Measurements from ENCODE around the gene MED17. TPM values are rescaled to one million over a fixed set of nuclear protein-coding genes. Genes with fewer than 3 reads are reported as not detected.

Gene MED17
- total RNA-seq, 1 experiment from 2014 or later = 18.6 TPM

DNA sequence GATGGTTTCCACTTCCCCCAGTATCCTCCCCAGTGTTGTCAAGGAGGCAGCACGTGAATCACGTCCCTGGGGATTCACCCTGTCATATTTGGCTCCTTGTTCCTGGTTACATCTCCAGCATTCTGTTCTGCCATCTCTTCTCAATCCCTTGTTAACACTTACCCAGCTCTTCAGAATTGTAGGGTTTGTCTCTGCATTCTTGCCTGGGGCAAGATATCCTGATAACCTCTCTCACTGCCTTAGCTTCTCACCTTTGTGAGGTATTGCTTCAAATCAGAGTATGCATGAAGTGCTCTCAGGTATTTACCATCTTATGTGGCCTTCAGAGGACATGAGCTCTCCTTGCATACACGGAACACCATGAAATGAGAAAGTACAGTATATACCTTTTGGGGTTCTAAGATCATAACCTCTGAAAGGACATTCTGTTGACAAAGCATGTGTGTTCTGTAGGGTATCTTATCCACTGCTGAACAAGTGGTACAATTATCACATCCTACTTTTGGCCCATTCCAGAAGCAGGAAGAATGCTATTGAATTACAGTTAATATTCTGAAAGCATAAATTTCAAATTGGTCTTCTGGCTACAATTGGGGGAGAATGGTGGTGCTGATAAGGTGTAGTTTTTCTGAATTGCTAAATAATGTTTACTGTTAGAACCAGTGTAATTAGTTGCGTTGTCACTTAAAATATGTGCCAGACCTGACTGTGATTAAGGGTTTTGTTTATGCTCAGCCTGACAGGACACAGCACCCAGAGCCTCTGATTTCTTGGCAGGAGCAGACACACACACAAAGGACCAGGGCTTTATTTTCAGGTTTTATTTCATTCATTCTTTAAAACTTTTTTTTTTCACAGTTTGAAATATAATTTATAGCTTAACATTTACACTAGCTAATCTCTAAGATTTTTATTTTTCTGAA lies 33.6 kb downstream of the MED17 start:
- no peak for DNase-seq (ENCODE audit: low spot score)

DNA sequence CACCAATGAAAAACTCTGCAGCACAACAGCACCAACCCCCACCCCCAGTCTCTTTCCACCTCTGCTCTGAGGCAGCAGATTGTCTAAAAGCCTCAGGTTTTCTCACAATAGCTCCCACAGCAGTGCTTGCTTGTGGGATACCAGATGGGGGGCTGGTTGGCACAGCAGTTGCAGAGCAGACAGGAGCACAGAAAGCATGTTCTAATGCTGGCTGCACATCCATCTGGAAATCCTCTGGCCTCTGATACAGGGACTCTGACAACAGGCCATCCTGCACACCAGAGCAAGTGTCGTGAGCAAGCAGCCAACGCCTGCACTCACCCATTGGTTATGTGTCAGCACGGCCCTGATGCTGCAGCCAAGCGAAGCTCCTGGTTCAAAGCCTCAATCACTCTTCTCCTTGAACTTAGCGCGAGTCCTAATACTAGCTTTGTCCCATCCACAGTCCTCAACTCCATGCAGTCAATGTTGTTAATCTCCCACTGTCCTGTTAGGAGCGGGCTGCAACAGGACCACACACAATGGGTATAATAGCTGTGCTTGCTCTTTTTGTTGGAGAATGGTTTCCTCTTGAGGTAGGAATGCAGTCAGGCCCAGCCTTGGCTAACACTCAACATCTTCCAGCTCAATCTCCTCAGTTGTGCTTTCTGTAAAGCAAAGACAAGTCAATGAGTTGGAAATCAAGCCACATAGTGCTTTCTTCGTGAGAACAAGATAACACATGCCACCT lies 36.0 kb downstream of the MED17 start:
- DNase-seq (ENCODE audit: low spot score) = no peak

DNA sequence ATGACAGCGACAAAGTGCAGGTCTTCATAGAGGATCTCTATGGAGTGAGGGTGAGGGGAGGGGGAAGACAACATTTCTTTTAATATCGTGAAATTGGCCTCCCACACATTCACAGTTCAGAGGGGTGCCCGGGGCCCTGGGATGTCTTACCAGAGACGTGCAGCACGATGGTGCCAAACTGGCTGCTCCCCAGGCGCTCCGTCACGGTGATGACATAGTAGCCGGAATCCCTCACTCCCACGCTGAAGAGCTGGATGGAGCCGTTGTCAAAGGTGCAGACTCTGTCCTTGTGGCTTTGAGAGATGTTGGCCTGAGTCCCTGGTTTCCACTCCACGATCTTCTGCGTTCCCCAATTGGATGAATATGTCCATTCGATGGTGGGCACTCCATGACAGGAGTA lies 36.8 kb downstream of the MED17 start:
- no peak for DNase-seq (ENCODE audit: low spot score)

DNA sequence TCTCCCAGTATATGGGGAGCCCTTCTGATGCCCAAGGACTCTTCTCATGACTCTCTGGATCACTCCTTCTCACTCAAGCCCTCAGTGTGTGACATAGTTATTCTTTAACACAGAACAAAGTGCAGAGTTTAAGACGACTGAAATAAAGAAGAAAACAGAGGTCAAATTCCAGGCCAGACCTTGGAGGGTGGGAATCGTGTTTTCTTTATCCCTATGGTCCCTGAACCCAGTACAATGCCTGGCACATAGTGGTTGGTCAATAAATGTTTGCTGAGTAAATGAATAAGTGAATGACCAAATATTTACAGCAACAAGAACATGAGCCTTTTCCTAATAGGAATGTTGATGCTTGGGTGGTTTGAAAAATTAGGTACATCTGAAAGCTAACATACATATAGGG lies 37.5 kb downstream of the MED17 start:
- no peak for DNase-seq (ENCODE audit: low spot score)

DNA sequence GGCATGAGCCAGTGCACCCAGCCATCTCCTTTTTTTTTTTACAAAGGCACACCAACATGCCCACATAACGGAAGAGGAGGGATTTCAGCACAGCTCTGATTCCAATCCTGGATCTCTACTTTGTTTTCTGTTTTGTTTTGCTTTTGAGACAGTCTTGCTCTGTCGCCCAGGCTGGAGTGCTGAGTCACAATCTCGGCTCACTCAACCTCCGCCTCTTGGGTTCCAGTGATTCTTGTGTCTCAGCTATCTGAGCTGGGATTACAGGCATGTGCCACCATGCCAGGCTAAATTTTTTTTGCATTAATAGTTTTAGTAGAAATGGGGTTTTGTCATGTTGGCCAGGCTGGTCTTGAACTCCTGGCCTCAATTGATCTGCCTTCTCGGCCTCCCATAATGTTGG lies 38.3 kb downstream of the MED17 start:
- no peak for DNase-seq (ENCODE audit: low spot score)

DNA sequence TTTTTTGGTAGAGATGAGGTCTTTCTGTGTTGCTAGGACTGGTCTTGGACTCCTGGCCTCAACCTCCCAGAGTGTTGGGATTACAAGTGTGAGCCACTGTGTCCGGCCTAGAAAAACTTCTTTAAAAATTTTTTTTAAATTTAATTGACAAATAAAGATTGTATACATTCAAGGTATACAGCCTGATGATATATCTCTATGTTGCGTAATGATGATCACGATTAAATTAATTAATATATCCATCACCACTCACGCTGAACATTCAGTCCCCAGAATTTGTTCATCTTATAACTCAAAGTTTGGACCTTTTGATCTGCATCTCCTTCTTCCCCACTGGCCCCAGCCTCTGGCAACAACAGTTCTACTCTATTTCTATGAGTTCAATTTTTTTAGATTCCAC lies 39.1 kb downstream of the MED17 start:
- DNase-seq (ENCODE audit: low spot score) = no peak

DNA sequence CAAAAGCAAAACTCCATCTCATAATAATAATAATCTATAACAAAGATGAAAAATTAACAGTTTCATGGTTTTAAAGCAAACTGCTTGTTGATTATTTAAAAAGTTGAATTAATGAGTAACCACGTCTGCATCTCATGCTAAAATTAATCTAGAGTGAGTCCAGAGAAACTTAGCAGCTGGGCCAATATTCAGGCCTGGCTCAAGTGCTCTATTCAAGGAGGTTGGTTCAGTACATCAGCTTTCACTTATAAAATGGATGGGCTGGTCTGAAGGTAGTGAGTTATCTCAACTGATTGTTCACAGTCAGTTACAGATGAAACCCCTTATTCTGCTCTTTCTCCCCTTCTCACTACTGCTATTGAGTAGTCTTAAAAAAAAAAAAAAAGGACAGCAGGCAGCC lies 43.3 kb downstream of the MED17 start:
- DNase-seq (ENCODE audit: low spot score) = no peak

DNA sequence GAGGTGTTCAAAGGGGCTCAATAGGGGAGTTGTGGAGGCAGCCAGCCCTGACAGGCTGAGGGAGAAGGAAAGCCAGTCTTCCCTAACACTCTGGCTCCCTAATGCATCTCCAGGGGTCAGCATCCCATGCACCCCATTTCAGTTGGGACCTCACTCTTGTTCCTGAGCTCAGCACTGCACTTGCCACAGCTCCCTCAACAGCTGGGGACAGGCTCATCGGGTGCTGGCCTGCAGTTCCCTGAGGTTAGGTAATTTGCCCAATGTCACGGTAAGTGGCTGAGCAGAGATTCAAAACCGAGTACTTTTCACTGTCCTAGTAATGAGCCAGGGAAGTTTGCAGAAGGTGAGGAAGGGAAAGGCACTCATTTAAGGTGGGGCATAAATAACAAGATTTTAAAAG lies 45.5 kb downstream of the MED17 start:
- DNase-seq (ENCODE audit: low spot score) = no peak

DNA sequence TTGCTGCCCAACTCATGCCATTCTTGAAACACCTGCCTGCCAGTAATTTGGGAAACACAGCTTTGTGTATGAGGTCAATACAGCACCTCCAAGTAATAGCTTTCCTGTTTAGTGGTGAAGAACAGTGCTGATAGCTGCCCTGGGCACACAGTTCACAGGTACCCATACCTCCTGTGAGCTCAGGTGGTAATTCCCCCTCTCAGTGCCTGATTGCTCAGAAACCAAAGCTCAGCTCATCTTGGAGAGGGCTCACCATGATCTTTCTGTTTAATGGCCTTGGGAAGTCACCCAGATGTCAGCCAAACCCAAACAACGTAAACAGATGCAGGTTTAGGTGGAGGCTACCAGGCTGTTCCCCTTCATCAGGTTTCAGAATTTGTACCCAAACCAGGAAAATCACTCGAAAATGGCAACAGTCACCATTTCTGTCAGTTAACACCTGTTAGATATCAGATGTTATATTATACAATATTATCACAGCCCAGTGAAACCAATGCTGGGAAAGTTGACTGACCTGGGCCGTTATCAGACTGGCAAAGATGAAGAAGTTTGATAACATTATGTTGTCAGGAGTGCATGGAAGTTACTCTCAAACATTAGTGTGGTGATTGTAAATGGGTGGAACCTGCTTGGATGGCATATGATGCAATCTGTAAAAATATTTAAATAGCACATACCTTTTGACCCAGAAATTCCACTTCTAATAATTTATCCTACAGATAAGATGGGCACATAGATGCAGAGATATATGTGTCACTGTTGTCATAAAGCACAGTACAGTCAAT lies 47.5 kb downstream of the MED17 start:
- no peak for DNase-seq (ENCODE audit: low spot score)

DNA sequence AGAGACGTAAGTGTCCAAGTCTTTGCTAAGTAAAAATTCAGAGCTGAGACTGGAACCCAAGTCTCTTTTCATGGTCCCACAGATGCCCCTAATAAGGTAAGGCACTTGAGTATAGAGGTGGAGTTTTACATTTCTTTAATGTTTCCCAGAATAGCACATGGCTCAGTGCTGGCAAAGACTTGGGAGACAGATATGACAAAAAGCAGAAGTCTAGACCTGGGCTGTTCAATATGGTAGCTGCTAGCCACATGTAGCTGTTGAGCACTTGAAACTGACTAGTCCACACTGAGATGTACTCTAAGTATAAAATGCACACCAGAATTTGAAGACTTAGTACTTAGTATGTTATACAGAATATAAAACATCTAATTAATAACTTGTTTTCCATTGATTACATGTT lies 48.7 kb downstream of the MED17 start:
- no peak for DNase-seq (ENCODE audit: low spot score)

DNA sequence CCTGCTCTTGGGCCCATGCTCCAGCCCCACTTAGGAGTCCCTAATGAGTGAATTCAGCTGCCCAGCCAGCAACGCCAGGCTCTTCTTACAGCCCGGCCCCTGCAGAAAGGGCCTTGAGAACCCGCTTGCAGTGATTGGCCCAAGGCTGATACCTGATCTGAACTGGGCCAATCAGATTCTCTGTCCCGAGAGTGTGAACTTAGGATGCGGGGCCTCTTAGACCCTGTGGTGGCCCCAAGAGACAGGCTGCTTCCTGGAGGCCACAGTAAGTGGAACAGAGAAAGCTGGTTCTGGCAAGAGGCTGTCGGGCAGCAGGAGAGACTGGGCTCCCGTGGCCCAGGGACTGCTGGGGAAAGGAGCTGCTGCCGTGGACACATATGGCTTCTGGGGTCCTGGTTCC lies 54.9 kb downstream of the MED17 start:
- DNase-seq (ENCODE audit: low spot score) = no peak

DNA sequence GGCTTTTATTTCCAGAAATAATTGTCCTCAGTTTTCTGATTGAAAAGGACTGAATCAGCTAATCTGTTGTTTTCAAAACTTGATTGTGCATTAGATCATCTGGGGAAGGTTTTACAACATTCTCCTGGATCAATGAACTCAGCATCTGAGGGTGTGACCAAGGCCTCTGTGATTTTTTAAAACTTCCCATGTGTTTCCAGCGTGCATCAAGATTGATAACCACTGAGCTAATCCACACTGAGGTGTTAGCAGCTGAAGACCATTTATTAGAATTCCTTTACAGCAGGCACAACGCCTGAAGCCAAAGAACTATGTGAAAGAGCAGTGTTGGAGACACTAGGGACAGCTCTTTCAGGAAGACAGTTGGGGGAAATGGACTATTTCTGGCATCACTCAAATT lies 56.1 kb downstream of the MED17 start:
- DNase-seq (ENCODE audit: low spot score) = no peak

DNA sequence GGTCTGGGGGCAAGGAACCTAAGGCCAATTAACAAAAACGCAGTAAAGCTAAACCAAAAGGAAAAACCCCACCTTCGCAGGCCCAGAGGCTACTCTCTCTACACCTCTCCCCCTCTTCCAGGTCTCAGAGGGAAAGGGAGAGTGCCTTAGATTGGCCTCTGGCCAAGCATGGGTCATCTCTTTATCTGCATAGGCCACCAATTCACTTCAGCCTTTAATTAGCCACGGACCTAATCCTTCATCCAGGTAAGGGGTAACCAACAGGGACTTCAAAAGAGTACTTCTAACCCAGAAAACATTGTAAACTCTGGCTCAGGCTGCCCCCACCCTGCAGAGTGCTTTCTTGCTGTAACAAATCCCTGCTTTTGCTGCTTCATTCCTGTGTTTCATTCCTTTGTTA lies 56.9 kb downstream of the MED17 start:
- DNase-seq (ENCODE audit: low spot score) = no peak

DNA sequence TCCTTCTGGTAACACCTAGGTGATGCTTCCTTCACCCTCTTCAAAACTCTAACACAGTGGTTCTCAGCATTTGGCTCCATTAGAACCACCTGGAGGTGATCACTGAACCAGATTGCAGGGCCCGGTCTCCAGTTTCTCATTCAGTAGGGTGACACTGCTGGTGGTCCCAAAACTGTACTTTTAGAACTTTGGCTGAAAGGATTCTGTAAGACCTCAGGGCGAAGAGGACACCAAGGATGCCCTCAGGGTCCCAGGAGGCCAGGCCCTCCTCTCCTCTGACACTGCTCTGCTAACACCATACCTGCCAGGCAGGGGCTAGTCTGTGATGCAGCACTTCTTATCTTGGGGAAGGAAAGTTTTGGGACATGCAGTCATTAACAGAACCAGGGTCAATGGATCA lies 57.4 kb downstream of the MED17 start:
- DNase-seq (ENCODE audit: low spot score) = no peak

DNA sequence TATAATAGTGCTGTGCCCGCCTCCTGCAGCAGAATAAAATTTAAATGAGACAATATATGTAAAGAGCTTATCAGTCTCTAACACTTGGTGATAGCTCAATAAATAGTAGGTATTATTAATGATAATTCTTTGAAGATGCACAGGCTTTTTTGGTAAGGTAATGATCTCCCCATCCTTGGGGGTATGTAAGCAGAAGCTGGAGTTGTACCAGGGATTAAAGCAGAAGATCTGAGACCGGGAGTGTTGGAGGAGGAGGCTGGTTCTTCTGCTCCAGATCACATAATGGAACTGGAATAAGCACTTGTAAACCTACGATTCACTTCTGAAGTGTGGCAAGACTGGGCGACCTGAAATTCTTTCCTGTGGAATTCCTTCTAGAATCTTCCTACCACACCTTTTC lies 58.0 kb downstream of the MED17 start:
- DNase-seq (ENCODE audit: low spot score) = no peak

DNA sequence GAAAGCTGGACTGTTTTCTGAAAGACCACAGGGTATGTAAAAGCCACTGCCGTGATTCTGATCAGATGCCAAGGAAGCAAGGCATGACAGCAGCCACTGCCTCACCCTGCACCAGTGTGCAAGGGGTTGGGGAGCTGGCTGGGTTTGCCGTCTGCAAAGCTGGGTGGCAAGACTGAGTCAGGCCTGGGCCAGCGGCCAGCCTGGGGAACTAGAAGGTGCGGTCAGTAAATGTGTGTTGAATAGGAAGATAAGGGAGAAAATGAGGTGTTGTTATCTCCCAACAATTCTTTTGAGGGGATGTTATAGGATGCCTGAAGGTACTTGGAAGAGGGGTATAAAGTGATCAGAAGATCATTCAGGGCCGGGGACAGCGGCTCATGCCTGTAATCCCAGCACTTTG lies 58.4 kb downstream of the MED17 start:
- peak; percentile 86 for DNase-seq (ENCODE audit: low spot score)

DNA sequence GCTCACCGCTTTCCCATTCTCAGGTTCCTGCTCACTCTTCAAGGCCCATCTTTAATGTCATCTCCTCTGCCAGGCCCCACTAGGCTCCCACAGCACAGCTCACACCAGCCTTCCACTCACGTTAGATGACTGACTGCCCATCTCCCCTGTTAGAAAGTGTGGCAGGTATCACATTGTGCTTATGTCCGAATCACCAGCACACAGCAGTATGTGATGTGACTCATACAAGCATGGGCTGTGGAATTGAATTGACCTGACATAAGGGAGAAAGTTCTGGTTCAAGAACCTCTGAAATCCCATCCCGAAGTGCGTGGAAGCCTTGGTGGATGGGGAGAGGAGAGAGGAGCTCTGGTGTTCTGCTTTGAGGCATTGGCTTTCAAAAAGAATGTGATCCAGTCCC lies 59.8 kb downstream of the MED17 start:
- no peak for DNase-seq (ENCODE audit: low spot score)

DNA sequence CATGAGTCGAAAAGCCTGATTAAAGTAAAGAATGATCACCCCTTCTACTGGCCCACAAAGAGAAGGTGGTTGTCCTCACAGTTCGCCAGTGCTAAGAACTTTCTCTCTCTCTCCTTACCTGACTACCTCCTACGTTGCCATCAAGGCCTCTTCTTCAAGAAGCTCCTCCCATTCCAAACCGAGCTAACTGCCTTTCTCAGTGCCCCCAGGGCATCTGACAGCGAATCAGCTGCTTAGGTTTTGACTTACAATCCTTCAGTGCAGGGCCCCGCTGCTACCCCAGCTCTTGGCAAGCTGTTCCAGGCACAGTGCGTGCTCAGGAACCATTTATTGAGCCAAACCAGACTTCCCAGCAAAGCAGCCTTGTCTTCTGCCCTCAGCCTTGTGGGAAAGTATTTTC lies 60.5 kb downstream of the MED17 start:
- no peak for DNase-seq (ENCODE audit: low spot score)

DNA sequence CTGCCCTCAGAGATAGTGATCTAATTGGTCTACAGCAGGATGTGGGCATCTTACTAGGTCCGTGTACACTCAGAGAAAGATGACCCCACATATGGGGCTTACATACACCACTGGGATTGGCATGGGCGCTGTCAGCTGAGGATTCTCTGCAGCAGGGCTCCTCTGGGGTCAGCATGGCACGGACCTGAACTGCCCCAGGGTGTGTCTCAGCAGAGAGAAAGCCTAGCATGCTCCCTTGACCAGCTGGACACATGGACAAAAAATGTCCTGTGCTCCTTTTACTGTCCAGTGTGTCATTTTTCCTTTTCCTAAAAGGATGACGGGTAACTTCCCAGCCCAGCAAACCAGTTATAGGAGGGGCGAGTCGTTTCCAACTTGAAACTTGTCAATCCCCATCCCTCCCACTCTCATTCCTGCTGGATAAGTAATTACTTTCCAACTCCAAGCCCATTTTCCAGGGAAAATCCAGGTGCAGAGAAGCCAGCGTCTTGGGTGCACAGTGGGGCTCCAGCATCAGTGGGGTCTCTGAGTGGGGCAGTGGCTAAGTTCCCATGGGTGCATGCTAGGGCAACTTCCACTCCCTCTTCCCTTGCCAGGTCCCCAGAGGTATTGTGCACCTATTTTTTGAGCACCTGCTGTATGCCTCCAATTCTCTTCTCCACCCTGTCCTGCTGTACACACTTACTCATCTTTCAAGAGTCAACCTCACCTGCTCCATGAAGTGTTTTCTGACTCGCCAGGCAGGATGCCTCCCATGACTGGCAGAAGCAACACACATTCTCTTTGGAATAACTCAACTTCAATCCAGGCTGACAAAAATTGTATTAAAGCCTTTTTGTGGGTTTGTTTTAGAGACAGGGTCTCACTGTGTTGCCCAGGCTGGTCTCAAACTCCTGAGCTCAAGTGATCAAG lies 61.4 kb downstream of the MED17 start:
- DNase-seq (ENCODE audit: low spot score) = no peak

DNA sequence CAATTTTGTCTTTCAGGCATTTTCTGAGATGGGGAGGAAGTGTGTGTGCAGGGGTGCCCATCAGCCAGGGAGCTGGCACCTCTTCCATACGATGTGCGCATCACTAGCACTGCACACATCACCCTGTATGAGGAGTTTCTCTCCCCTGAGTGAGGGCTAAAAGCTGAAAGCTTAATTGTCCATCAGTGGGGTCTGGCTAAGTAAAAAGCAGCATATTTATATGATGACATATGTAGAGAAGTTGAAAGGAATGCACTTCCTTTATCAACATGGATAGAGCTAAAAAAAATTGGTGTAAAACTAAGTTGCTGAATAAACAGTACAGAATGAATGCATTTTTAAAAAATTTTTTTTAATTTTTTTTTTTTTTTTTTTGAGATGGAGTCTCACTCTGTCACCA lies 62.3 kb downstream of the MED17 start:
- DNase-seq (ENCODE audit: low spot score) = peak; percentile 5

DNA sequence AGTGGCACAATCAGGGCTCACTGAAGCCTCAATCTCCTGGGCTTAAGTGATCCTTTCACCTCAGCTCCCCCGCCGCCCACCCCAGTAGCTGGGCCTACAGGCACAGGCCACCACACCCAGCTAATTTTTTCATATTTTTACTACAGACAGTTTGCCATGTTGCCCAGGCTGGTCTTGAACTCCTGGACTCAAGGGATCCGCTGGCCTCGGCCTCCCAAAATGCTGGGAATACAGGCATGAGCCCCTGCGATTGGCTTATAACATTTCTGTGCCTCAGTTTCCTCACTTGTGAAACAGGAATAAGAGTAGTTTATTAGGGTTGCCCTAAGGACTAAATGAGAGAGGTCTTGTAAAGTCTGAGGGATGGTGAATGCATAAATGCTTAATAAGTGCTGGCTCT lies 65.1 kb downstream of the MED17 start:
- no peak for DNase-seq (ENCODE audit: low spot score)
